Skeletal muscle satellite cell (primary cell): ENCODE results near the gene SORL1-AS1.

Experiments used
- H3K27me3 ChIP-seq: 2 replicates; pipeline ENCODE4 v1.7.0; 2013; ENCODE audit warnings: low read length; ENCODE audit not compliant: control insufficient read depth, insufficient read depth
- H3K36me3 ChIP-seq: 2 replicates; pipeline ENCODE4 v1.7.0; 2013; ENCODE audit warnings: mild to moderate bottlenecking, control low read depth, low read length; ENCODE audit not compliant: insufficient read depth
- H3K4me1 ChIP-seq: 2 replicates; pipeline ENCODE4 v1.7.0; 2013; ENCODE audit warnings: low read length; ENCODE audit not compliant: control insufficient read depth, insufficient read depth
- H3K4me2 ChIP-seq: 2 replicates; pipeline ENCODE4 v1.7.0; 2013; ENCODE audit warnings: mild to moderate bottlenecking, low read length
- H3K4me3 ChIP-seq: 2 replicates; pipeline ENCODE4 v1.7.0; 2013; ENCODE audit warnings: low read length
- H3K9ac ChIP-seq: 2 replicates; pipeline ENCODE4 v1.7.0; 2013; ENCODE audit warnings: mild to moderate bottlenecking, low read depth, low read length, moderate library complexity
- H3K9me3 ChIP-seq: replicated peaks from 2 replicates; pipeline ENCODE4 v1.7.0; 2013; ENCODE audit warnings: mild to moderate bottlenecking, control low read depth, low read length

The SORL1-AS1 gene

DNA sequence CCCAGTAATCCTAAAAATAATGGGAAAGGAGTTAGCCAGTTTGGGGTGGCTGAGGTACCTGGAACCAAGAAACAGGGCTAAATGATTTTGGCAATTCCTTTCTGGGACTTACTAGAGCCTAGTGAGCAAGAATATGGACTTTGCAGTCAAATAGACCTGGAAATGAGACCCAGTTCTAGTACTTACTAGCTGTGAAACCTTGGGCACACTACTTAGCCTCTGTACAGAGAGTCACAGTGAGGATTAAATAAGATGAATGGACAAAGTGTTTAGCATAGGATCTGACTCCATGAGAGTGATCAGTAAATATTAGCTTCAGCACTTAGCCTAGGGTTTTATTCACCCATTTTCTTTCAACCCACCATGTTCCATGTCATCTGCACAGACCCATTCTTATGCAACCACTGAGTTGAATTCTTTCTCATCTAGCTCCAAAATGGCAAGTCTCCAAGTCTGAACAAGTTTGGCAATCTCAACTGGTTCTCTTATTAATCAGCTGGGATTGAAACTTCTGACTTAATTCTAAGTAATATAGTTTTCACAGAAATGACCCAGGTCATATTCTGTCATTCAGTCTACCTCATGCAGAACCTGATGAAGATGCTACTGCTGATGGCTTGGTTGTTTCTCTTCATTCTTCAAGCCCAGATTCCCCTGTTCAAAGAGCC is 15.6 kb downstream of the SORL1-AS1 start:
- no peak overlapping the region for H3K4me3 ChIP-seq
- no peak overlapping the region for H3K4me2 ChIP-seq
- no peak overlapping the region for H3K9ac ChIP-seq
- H3K9me3 ChIP-seq, result no peaks in the 10 kb centered on the region
- no peaks in the 10 kb centered on the region for H3K4me1 ChIP-seq
- no peaks in the 10 kb centered on the region for H3K36me3 ChIP-seq
- peaks cover 43% of the 10 kb centered on the region for H3K27me3 ChIP-seq

GRCh38 chr11:121435551-121436511 is 16.9 kb downstream of the SORL1-AS1 start:
- no peak overlapping the region for H3K4me2 ChIP-seq
- H3K9me3 ChIP-seq, result no peaks in the 10 kb centered on the region
- no peaks in the 10 kb centered on the region for H3K4me1 ChIP-seq
- no peak overlapping the region for H3K9ac ChIP-seq
- peaks cover 52% of the 10 kb centered on the region for H3K27me3 ChIP-seq
- no peaks in the 10 kb centered on the region for H3K36me3 ChIP-seq
- H3K4me3 ChIP-seq, result no peak overlapping the region

GRCh38 chr11:121435132-121435531 is 17.6 kb downstream of the SORL1-AS1 start:
- H3K9me3 ChIP-seq, result no peaks in the 10 kb centered on the region
- H3K4me1 ChIP-seq, result no peaks in the 10 kb centered on the region
- H3K27me3 ChIP-seq, result peaks cover 57% of the 10 kb centered on the region
- H3K4me2 ChIP-seq, result no peak overlapping the region
- H3K4me3 ChIP-seq, result no peak overlapping the region
- no peak overlapping the region for H3K9ac ChIP-seq
- no peaks in the 10 kb centered on the region for H3K36me3 ChIP-seq

DNA sequence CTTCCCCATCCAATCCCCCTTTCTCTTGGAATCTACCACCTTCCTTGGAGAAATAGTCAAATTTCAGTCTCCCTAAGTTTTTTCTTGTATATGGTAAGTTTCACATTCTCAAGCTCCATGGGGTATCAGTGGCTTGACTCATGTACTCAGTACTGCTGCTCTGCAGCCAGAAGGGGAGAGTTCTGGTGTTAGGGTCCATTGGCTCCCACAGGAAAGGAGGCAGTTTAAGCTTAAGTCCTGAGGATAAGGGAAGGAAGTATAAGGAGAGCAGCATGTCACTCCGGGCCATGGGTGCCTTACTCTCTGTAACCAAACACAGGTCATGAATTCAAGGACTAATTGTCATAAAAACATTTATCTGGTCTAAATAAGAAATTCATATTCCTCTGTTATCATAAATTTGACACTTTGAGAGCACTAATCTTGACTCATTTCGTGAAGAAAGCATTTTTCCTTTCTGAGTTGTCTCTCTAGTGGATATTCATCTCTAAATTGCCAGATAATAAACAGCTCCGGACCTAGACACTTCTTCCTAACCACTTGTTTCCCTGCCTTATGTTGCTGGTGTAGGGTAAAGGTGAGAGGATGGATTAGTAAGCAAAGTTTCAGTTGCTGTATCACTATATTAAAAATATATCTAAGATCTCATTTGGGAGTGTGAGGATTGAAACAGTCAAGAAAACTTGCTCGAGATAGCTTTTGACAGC is 20.8 kb downstream of the SORL1-AS1 start:
- Histone ChIP-seq H3K36me3 (no peaks in the 10 kb centered on the region), H3K9me3 (no peaks in the 10 kb centered on the region), H3K4me1 (no peaks in the 10 kb centered on the region), H3K9ac (no peak overlapping the region), H3K4me2 (no peak overlapping the region), H3K4me3 (no peak overlapping the region), H3K27me3 (peaks cover 67% of the 10 kb centered on the region)

DNA sequence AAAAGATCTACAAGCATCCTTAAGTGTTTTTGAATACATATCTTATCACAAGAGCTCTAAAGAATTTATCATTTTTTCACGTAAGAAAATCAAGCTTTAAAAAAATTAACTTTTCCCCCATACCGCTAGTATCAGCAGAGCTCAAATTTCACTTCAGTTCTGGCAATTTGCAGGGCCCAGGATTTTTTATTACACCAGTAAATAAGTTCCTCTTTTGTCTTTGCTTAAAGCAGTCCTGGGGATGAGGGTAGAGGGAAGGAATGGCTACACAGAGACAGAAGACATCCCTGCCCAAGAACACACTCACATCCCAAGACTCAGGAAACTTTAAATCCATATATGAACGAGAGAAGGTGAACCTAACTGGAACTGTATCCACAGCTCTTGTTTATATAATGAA is 23.2 kb downstream of the SORL1-AS1 start:
- Histone ChIP-seq H3K9ac (no peak overlapping the region), H3K4me2 (no peak overlapping the region), H3K9me3 (no peaks in the 10 kb centered on the region), H3K4me3 (no peak overlapping the region), H3K36me3 (no peaks in the 10 kb centered on the region), H3K27me3 (peaks cover 63% of the 10 kb centered on the region), H3K4me1 (no peaks in the 10 kb centered on the region)

GRCh38 chr11:121427400-121427744 is 25.4 kb downstream of the SORL1-AS1 start:
- H3K4me1 ChIP-seq, result no peaks in the 10 kb centered on the region
- H3K4me3 ChIP-seq, result no peak overlapping the region
- H3K36me3 ChIP-seq, result no peaks in the 10 kb centered on the region
- H3K9ac ChIP-seq, result no peak overlapping the region
- H3K9me3 ChIP-seq, result no peaks in the 10 kb centered on the region
- H3K27me3 ChIP-seq, result peaks cover 67% of the 10 kb centered on the region
- H3K4me2 ChIP-seq, result peak overlapping the region; percentile 44

GRCh38 chr11:121426476-121427399 is 26.0 kb downstream of the SORL1-AS1 start:
- no peak overlapping the region for H3K9ac ChIP-seq
- no peaks in the 10 kb centered on the region for H3K36me3 ChIP-seq
- peaks cover 65% of the 10 kb centered on the region for H3K27me3 ChIP-seq
- no peak overlapping the region for H3K4me3 ChIP-seq
- H3K4me2 ChIP-seq, result peak overlapping the region; percentile 44
- H3K9me3 ChIP-seq, result no peaks in the 10 kb centered on the region
- H3K4me1 ChIP-seq, result no peaks in the 10 kb centered on the region

GRCh38 chr11:121425828-121426227 is 26.9 kb downstream of the SORL1-AS1 start:
- Histone ChIP-seq H3K9ac (no peak overlapping the region), H3K27me3 (peaks cover 69% of the 10 kb centered on the region), H3K4me3 (no peak overlapping the region), H3K4me2 (no peak overlapping the region), H3K36me3 (no peaks in the 10 kb centered on the region), H3K4me1 (no peaks in the 10 kb centered on the region), H3K9me3 (no peaks in the 10 kb centered on the region)

DNA sequence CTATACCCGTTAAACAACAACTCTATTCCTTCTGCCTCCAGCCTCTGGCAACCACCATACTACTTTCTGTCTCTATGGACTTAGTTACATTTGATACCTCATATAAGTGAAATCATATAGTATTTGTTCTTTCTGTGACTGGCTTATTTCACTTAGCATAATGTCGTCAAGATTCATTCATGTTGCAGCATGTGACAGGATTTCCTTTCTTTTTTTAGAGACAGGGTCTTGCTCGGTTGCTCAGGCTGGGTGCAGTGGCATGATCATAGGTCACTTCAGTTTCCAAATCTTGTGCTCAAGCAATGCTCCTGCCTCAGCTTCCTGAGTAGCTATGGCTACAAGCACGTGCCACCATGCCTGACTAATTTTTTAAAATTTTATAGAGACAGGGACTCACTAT is 30.1 kb downstream of the SORL1-AS1 start:
- H3K4me2 ChIP-seq, result no peak overlapping the region
- H3K9me3 ChIP-seq, result no peaks in the 10 kb centered on the region
- no peaks in the 10 kb centered on the region for H3K4me1 ChIP-seq
- H3K9ac ChIP-seq, result no peak overlapping the region
- peaks cover 77% of the 10 kb centered on the region for H3K27me3 ChIP-seq
- no peak overlapping the region for H3K4me3 ChIP-seq
- H3K36me3 ChIP-seq, result no peaks in the 10 kb centered on the region

- Histone ChIP-seq H3K4me3 (no peak overlapping the region), H3K36me3 (no peaks in the 10 kb centered on the region), H3K9me3 (no peaks in the 10 kb centered on the region), H3K4me1 (peaks cover 4% of the 10 kb centered on the region), H3K27me3 (peaks cover 64% of the 10 kb centered on the region), H3K4me2 (no peak overlapping the region), H3K9ac (no peak overlapping the region)
Observed at GRCh38 chr11:121421149-121421901, 31.4 kb downstream of the SORL1-AS1 start.
